Prostate gland (tissue), 2 donors: Measurements from ENCODE around the gene HNRNPU.

ENCODE experiments used
- CTCF ChIP-seq, 4 experiments: fragments of 200-600 bp in 2 of 4; fragments of 450-650 bp in 2 of 4; sonication (generic) in 2 of 4; IDR thresholded peaks; 1 replicate in 3 of 4; 2 replicates in 1 of 4; pipeline ENCODE4 v1.5.1; 2016 to 2019; ENCODE audit warnings: antibody characterized with exemption in 4 of 4, mild to moderate bottlenecking in 2 of 4, moderate library complexity in 2 of 4
- POLR2AphosphoS5 ChIP-seq: sonication (generic); formaldehyde crosslinking; IDR thresholded peaks from one replicate; pipeline ENCODE4 v1.6.1; 2017; ENCODE audit warnings: antibody characterized with exemption

- peak in 2 of 4 experiments; percentile 18 to 62 for TF ChIP-seq CTCF (IDR thresholded peaks at IDR 0.05)
- TF ChIP-seq POLR2AphosphoS5: peak; percentile 99
These were observed at the start of gene HNRNPU for GRCh38 chr1:244864253-244865027.
